Measurements from ENCODE around the gene OPN4.

GRCh38 chr10:86707505-86707904 is 53.2 kb downstream of the OPN4 start:
- no peak for TF ChIP-seq CTCF (IDR thresholded peaks at IDR 0.05)
- no peak for TF ChIP-seq POLR2AphosphoS5 (IDR thresholded peaks at IDR 0.05)
- TF ChIP-seq POLR2A (IDR thresholded peaks at IDR 0.05): no peak
